B cell (primary cell): Measurements from ENCODE around the gene RIPK1.

Experiments
- CTCF ChIP-seq: fragments of 200-600 bp; IDR thresholded peaks from one replicate; pipeline ENCODE4 v1.8.0; 2022; ENCODE audit warnings: antibody characterized with exemption, mild to moderate bottlenecking
- EZH2 ChIP-seq: IDR thresholded peaks from 2 replicates; pipeline ENCODE4 v1.6.1; 2012; ENCODE audit warnings: borderline replicate concordance, low read depth, mild to moderate bottlenecking, moderate library complexity, low read length; ENCODE audit not compliant: insufficient read depth, poor library complexity, severe bottlenecking

- TF ChIP-seq CTCF (no peak), EZH2 (no peak)
Observed at GRCh38 chr6:3063733-3064700, 4.3 kb upstream of the RIPK1 start.
